Urinary bladder (tissue), 4 donors: Measurements from ENCODE around the gene SLC38A9. TPM values are rescaled to one million over a fixed set of nuclear protein-coding genes. Genes with fewer than 3 reads are reported as not detected.
A peak's percentile ranks its signal among the peaks of the same experiment; 100 is the strongest.
"Not testable (repeated sequence)": the region's sequence is repeated elsewhere in the genome, so short reads cannot be mapped to it uniquely, and the experiment has no call there.

ENCODE experiments used
- DNase-seq: peaks from one replicate; pipeline ENCODE4 v3.0.0-alpha.2; 2015; ENCODE audit errors: extremely low spot score
- H3K27ac ChIP-seq: one replicate; pipeline ENCODE4 v1.5.1; 2013; ENCODE audit warnings: low read depth, mild to moderate bottlenecking, moderate library complexity
- H3K36me3 ChIP-seq: one replicate; pipeline ENCODE4 v1.6.1; 2013; ENCODE audit warnings: mild to moderate bottlenecking, moderate library complexity; ENCODE audit not compliant: insufficient read depth
- H3K4me1 ChIP-seq: one replicate; pipeline ENCODE4 v1.6.1; 2013; ENCODE audit warnings: mild to moderate bottlenecking, moderate library complexity; ENCODE audit not compliant: insufficient read depth
- H3K4me3 ChIP-seq: one replicate; pipeline ENCODE4 v1.5.1; 2013; ENCODE audit warnings: low read depth, low read length
- WGBS: extraction: QIAGEN DNeasy Blood & Tissue Kit; methylation state at CpG from one replicate; pipeline ENCODE4 v1.1.7; 2013; 5-methylcytosine and 5-hydroxymethylcytosine counted together
- polyA plus RNA-seq: library from polyadenylated mRNA; stranded (reverse); fragments of 200-250 nt; gene quantifications from one replicate; pipeline ENCODE4 v1.2.3, GENCODE V29; 2013
- total RNA-seq: library from RNA; depleted of rRNA; stranded (reverse); fragments of >200 nt; gene quantifications from one replicate; pipeline ENCODE4 v1.2.3, GENCODE V29; 2014
- donor health status: healthy with polysubstance abuse.
- donor health status: healthy.

Gene SLC38A9
- total and polyA plus RNA-seq, 2 donors: 8.6 to 107 TPM

- Histone ChIP-seq H3K4me3 (no peak overlapping the region), H3K36me3 (no peaks in the 10 kb centered on the region), H3K4me1 (no peaks in the 10 kb centered on the region), H3K27ac (no peak overlapping the region)
- no peak for DNase-seq
- WGBS: 51% methylated on average over 6 of the region's 6 CpGs
Observed at GRCh38 chr5:55608595-55609349, 103.4 kb downstream of the SLC38A9 start.

DNA sequence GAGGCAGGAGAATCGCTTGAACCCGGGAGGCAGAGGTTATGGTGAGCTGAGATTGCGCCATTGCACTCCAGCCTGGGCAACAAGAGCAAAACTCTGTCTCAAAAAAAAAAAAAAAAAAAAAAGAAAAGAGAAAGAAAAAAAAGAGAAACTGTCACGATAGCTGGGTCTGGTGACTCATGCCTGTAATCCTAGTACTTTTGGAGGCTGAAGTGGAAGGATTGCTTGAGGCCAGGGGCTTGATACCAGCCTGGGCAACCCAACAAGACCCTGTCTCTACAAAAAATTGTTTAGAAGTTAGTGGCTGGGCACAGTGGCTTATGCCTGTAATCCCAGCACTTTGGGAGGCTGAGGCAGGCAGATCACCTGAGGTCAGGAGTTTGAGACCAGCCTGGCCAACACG lies 104.8 kb downstream of the SLC38A9 start:
- not testable (repeated sequence) for DNase-seq, H3K27ac ChIP-seq
- 63% methylated on average over 5 of the region's 5 CpGs for WGBS

GRCh38 chr5:55604611-55605067 lies 107.5 kb downstream of the SLC38A9 start:
- Histone ChIP-seq H3K27ac (peak overlapping the region; percentile 29), H3K4me3 (no peak overlapping the region), H3K36me3 (no peaks in the 10 kb centered on the region), H3K4me1 (no peaks in the 10 kb centered on the region)
- WGBS: 82% methylated on average over 7 of the region's 7 CpGs
- no peak for DNase-seq

More for the DNA sequence above, 104.8 kb downstream of the SLC38A9 start:
- H3K36me3 ChIP-seq, H3K4me1 ChIP-seq, H3K4me3 ChIP-seq: not testable (repeated sequence)

GRCh38 chr5:55603922-55604321 lies 108.2 kb downstream of the SLC38A9 start:
- no peak overlapping the region for H3K27ac ChIP-seq
- DNase-seq: no peak
- no peaks in the 10 kb centered on the region for H3K4me1 ChIP-seq

GRCh38 chr5:55601628-55602027 lies 110.5 kb downstream of the SLC38A9 start:
- Histone ChIP-seq H3K4me3 (no peak overlapping the region), H3K27ac (peak overlapping the region; percentile 91), H3K36me3 (no peaks in the 10 kb centered on the region), H3K4me1 (no peaks in the 10 kb centered on the region)
- WGBS: 23% methylated on average over 1 of the region's 1 CpG
- no peak for DNase-seq

More at GRCh38 chr5:55603922-55604321, 108.2 kb downstream of the SLC38A9 start:
- no peaks in the 10 kb centered on the region for H3K36me3 ChIP-seq
- WGBS: 54% methylated on average over 5 of the region's 5 CpGs
- no peak overlapping the region for H3K4me3 ChIP-seq

GRCh38 chr5:55601204-55601618 lies 110.9 kb downstream of the SLC38A9 start:
- Histone ChIP-seq H3K4me1 (no peaks in the 10 kb centered on the region), H3K27ac (peak overlapping the region; percentile 91), H3K36me3 (no peaks in the 10 kb centered on the region), H3K4me3 (no peak overlapping the region)
- peak; percentile 92 for DNase-seq
- 8% methylated on average over 8 of the region's 8 CpGs for WGBS

DNA sequence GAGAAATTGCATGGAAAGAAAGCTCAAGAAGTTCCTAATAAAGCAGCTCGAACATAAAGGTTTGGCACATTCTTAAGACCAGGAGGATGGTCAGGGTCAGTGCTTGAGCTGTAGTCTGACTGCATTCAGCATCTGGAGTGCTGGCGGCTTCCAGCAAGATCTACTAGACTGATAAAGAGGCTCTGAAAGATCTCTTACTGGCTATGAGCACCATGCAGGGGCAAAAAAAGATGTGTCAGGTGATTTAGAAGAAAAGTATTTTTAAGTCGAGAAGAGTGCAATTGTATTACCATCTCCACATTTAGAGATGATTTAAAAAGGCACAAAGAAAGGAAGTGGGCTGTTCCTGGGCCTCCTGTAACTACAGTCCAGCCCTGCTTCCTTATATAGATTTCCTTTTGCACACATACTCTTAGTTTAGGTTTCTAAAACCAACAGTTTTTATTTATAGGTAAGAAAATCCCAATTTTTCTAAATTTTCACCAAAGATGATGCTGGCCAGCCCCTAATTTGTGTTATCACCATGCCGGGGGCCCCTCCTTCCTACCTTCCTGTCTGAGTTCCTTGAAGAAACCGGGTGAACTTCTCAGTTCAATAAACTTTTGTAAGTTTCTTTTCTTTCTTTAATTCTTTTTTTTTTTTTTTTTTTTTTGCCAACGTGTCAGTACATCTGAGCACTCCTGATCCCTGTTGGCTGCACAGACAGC lies 111.5 kb downstream of the SLC38A9 start:
- H3K4me3 ChIP-seq: no peak overlapping the region
- WGBS: 4% methylated on average over 6 of the region's 6 CpGs
- H3K27ac ChIP-seq: peak overlapping the region; percentile 91
- no peaks in the 10 kb centered on the region for H3K4me1 ChIP-seq
- no peaks in the 10 kb centered on the region for H3K36me3 ChIP-seq
- DNase-seq: peak; percentile 82

GRCh38 chr5:55600086-55600485 lies 112.0 kb downstream of the SLC38A9 start:
- Histone ChIP-seq H3K27ac (peak overlapping the region; percentile 49), H3K4me1 (no peaks in the 10 kb centered on the region), H3K4me3 (no peak overlapping the region), H3K36me3 (no peaks in the 10 kb centered on the region)
- WGBS: 18% methylated on average over 3 of the region's 3 CpGs
- DNase-seq: no peak

- Histone ChIP-seq H3K4me1 (no peaks in the 10 kb centered on the region), H3K36me3 (no peaks in the 10 kb centered on the region), H3K4me3 (no peak overlapping the region), H3K27ac (peak overlapping the region; percentile 49)
- 87% methylated on average over 8 of the region's 8 CpGs for WGBS
- DNase-seq: no peak
Observed at GRCh38 chr5:55599148-55600050, 112.7 kb downstream of the SLC38A9 start.

GRCh38 chr5:55597014-55597981 lies 114.8 kb downstream of the SLC38A9 start:
- no peaks in the 10 kb centered on the region for H3K4me1 ChIP-seq
- H3K36me3 ChIP-seq: no peaks in the 10 kb centered on the region
- H3K27ac ChIP-seq: peak overlapping the region; percentile 66
- no peak overlapping the region for H3K4me3 ChIP-seq
- DNase-seq: no peak
- 24% methylated on average over 7 of the region's 7 CpGs for WGBS

GRCh38 chr5:55594671-55595070 lies 117.5 kb downstream of the SLC38A9 start:
- DNase-seq: no peak
- Histone ChIP-seq H3K36me3 (no peaks in the 10 kb centered on the region), H3K4me1 (no peaks in the 10 kb centered on the region), H3K27ac (no peak overlapping the region), H3K4me3 (no peak overlapping the region)
- 90% methylated on average over 2 of the region's 2 CpGs for WGBS

- no peaks in the 10 kb centered on the region for H3K4me1 ChIP-seq
- H3K36me3 ChIP-seq: no peaks in the 10 kb centered on the region
- no peak overlapping the region for H3K4me3 ChIP-seq
- no peak for DNase-seq
- no peak overlapping the region for H3K27ac ChIP-seq
- 72% methylated on average over 3 of the region's 3 CpGs for WGBS
Observed at GRCh38 chr5:55593115-55593472, 119.0 kb downstream of the SLC38A9 start.
